Ishikawa (cell line): ENCODE data around the gene POLR2E.

ENCODE experiments used
- EP300 ChIP-seq: IDR thresholded peaks from 2 replicates; pipeline ENCODE4 v1.6.1; 2012; ENCODE audit warnings: borderline replicate concordance
- FOXM1 ChIP-seq: IDR thresholded peaks from 2 replicates; pipeline ENCODE4 v1.6.1; 2012; ENCODE audit warnings: low read depth, borderline replicate concordance
- MAX ChIP-seq: IDR thresholded peaks from 2 replicates; pipeline ENCODE4 v1.6.1; 2012
- NFIC ChIP-seq: IDR thresholded peaks from 2 replicates; pipeline ENCODE4 v1.6.1; 2012
- RAD21 ChIP-seq: IDR thresholded peaks from 2 replicates; pipeline ENCODE4 v1.6.1; 2012; ENCODE audit warnings: low read depth
- REST ChIP-seq: IDR thresholded peaks from 2 replicates; pipeline ENCODE4 v1.6.1; 2012; ENCODE audit warnings: low read depth, mild to moderate bottlenecking
- USF1 ChIP-seq: IDR thresholded peaks from 2 replicates; pipeline ENCODE4 v1.6.1; 2012
- YY1 ChIP-seq: IDR thresholded peaks from 2 replicates; pipeline ENCODE4 v1.6.1; 2012; ENCODE audit warnings: low read depth
- ZBTB7A ChIP-seq: IDR thresholded peaks from 2 replicates; pipeline ENCODE4 v1.6.1; 2012; ENCODE audit warnings: low read depth

DNA sequence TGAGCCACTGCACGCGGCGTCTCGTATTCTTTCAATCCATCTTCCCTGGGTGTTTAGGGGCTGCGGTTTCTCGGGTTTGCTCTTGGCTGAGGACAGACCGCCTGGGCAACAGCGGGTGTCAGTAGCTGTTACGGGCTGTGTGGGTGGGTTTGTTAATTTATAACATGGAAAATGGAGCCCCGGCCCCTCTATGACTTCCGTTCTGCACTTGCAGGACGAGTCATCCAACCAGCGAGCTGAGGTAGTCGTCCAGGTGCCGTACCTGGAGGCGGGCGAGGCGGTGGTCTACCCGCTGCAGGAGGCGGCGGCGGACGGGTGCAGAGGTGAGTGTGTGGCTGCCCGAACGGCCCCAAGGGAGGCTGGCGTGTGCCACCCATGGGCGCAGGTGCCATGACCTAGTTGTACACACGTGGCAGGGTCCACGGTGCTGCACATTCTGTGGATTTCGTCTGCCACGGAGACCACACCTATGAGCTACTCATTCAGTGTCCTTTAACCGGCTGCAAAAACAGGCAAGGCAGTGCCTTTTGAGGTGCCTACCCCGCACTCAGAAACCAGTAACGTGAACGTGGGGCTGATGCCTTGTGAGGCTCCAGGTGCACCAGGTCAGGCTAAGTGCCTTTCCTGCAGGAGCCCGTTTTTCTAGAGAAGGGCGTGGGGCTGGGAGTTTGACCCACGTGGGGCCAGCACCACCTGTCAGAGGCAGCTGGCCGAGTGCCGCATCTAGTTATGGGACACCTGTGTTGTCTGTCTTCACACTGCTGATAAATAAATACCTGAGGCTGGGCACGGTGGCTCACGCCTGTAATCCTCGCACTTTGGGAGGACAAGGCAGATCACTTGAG is 10.9 kb downstream of the POLR2E start:
- TF ChIP-seq NFIC, result no peak
- no peak for TF ChIP-seq EP300
- TF ChIP-seq FOXM1, result no peak
- TF ChIP-seq ZBTB7A, result no peak
- TF ChIP-seq RAD21, result no peak
- no peak for TF ChIP-seq REST
- TF ChIP-seq YY1, result no peak
- TF ChIP-seq USF1, result no peak
- TF ChIP-seq MAX, result no peak
